Activated CD4-positive, alpha-beta T cell treated with anti-CD3 and anti-CD28 coated beads, Interleukin-2, Interleukin-4, amounts not matched to agents 100 ng/mL and 50 ng/mL, durations not matched to agents 16 hours and 8 hours (primary cell): ENCODE data around the gene FEM1A.
"Not testable (repeated sequence)": the region's sequence is repeated elsewhere in the genome, so short reads cannot be mapped to it uniquely, and the experiment has no call there.

Source experiments
- DNase-seq: peaks from one replicate; pipeline ENCODE4 v3.0.0-alpha.2; 2020; ENCODE audit warnings: low spot score

FEM1A gene

GRCh38 chr19:4815426-4816201, 24.1 kb downstream of the FEM1A start:
- peak; percentile 91 for DNase-seq

- no peak for DNase-seq
Measured at GRCh38 chr19:4816202-4816949, 24.8 kb downstream of the FEM1A start.

- no peak for DNase-seq
Measured at GRCh38 chr19:4816950-4817278, 25.4 kb downstream of the FEM1A start.

DNA sequence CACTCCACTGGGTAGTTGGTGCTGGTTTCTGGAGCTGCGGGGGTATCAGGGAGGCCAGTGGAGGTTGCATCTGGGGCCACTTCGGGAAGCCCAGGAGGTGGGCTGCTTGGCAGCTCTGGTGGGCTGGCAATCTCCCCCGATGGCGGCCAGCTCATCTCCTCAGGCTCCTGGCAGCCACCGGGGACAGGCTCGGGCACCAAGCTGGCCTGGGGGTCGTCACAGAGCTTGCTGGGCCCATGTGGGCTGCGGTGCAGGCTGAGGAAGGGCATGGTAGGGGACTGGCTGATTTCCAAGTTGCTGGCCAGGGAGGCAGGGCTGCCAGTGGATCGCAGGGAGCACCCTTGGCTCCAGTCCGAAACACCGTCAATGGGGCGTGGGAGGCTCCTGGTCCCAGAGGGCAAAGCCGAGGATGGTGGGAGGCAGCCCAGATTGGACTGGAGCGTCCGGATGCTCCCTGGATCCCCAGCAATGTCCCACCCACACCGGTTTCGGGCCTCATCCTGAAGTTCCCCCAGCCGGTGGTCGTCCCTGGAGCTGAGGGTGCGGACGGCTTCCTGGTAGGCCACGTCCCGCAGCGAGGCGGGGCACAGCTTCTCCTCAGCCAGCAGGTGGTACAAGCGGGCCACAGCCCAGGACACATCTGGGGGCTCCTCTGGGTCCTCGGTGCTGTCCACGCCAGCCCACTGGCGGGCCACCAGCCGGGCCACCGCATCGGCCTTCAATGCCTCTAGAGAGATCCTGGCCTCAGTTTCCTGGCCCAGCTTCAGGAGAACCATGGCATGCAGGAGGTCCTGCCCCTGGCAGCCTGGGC, 26.1 kb downstream of the FEM1A start:
- no peak for DNase-seq

- no peak for DNase-seq
Measured at GRCh38 chr19:4821265-4821664, 29.7 kb downstream of the FEM1A start.

DNA sequence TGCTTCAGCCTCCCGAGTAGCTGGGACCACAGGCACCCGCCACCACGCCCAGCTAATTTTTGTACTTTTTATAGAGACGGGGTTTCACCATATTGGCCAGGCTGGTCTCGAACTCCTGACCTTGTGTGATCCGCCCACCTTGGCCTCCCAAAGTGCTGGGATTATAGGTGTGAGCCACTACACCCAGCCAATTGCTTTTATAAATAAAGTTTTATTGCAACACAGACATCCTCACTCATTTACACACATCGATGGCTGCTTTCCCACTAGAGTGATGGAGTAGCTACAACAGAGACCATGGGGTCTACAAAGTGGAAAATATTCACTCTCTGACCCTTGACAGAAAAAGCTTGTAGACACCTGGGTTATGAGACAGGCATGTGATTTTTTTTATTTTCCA, 30.8 kb downstream of the FEM1A start:
- DNase-seq = not testable (repeated sequence)

DNA sequence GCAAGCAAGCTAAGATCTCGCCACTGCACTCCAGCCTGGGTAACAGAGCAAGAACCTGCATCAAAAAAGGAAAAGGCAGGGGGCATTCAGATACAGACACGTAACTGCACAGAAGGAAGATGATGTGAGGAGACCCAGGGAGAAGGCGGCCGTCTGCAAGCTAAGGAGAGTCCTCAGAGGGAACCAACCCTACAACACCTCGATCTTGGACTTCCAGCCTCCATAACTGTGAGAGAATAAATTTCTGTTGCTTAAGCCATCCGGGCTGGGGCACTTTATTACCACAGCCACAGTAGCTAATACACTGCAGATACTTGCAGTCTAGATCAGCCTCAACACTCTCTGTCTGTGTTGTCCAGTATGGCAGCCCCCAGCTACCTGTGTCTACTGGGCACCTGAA, 32.0 kb downstream of the FEM1A start:
- DNase-seq = no peak

GRCh38 chr19:4829001-4829712, 37.6 kb downstream of the FEM1A start:
- no peak for DNase-seq

DNA sequence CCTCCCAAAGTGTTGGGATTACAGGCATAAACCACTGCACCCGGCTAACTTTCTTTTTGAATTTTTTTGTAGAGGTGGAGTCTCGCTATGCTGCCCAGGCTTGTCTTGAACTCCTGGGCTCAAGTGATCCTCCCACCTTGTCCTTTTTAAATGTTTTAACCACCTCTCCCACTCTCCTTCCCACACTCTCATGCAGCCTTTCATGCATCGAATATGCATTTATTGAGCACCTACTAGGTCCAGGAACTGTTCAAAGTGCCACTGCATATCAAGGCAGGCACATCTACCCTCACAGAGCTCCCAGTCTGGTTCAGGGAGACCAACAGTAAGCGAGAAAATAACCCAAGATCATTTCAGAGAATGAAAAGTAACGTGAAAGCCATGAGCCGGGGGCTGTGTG, 38.8 kb downstream of the FEM1A start:
- DNase-seq = no peak

DNA sequence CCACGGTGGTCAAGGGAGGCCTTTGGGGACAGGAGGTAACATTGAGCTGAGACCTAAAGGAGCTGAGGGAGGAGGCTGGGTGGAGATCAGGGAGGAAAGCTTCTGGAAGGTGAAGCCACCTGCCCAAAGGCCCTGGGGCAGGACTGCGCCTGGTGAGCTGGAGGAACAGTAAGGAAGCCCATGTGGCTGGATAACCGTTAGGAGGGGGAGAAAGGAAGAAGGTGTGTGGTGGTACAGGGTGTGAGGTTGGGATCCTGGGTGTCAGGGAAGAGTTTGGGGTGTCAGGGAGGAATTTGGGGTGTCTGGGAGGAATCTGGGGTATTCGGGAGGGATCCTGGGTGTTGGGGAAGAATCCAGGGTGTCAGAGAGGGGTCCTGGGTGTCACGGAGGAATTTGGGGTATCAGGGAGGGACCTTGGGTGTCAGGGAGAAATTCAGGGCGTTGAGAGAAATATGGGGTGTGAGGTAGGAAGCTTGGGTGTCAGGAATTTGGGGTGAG, 39.3 kb downstream of the FEM1A start:
- DNase-seq = no peak

DNA sequence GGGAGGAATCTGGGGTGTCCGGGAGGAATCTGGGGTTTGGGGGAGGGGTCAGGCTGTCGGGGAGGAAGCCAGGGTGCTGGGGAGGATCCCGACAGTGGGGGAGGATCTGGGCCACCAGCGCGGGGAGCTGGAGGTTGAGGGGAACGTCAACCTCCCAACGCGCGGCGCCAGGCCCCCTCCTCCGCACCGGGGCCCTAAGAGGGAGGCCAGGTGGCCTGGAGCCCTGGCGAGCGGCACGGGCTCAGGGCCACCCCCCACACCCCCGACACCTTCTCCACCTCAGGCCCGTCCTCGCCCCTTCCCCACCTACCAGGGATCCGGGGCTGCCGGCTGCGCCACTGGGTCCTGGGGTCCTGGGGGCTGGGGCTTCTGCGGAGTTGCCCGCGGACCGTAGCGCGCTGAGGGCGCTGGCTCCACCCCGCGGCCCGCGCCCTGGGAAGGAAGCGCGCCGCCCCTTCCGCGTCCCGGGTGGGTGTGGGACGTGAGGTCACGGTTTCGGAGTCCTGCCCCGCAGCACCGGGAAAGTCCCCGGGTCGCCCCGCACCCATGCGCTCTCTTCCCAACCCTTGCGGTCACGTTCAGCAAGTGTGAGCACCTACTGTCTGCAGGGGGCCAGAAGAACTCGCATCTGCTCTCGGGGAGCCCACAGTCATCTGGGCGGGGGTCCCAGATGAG, 39.9 kb downstream of the FEM1A start, which contains the start of gene TICAM1:
TSS of gene TICAM1 (minus strand) at position 409 of the 675 bp plus-strand sequence. CDS start 13,335 bp downstream, outside the sequence.
- peak; percentile 74 for DNase-seq

DNA sequence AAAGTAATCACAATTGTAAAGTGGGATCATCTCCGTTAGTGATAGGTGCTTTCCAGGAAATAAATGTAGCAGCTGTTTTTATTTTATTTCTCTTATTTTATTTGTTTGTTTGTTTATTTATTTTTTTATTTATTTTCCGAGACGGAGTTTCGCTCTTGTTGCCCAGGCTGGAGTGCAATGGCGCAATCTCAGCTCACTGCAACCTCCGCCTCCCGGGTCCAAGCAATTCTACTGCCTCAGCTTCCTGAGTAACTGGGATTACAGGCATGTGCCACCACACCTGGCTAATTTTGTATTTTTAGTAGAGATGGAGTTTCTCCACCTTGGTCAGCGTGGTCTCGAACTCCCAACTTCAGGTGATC, 40.4 kb downstream of the FEM1A start:
- not testable (repeated sequence) for DNase-seq

GRCh38 chr19:4832776-4833175, 41.2 kb downstream of the FEM1A start:
- DNase-seq = no peak

DNA sequence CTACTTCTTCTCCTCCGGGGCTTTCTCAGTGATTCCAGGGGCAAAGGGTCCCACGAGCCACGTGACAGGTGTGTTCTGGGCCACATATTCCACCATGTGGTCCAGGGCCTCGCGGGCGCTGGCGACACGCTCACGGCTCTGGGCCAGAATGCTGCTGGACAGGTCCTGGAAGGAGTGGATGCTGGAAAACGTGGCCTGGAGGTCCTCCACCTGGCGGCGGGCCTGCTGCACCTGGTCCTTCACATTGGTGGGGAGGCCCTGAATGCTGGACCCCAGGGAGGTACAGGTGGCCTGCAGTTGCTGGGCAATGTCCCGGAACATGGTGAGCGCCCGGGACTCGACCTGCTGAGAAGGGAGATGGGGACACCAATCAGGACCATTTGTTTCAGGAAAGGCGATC, 47.7 kb downstream of the FEM1A start:
- no peak for DNase-seq

- DNase-seq = no peak
Measured at GRCh38 chr19:4843647-4843965, 52.1 kb downstream of the FEM1A start.

DNA sequence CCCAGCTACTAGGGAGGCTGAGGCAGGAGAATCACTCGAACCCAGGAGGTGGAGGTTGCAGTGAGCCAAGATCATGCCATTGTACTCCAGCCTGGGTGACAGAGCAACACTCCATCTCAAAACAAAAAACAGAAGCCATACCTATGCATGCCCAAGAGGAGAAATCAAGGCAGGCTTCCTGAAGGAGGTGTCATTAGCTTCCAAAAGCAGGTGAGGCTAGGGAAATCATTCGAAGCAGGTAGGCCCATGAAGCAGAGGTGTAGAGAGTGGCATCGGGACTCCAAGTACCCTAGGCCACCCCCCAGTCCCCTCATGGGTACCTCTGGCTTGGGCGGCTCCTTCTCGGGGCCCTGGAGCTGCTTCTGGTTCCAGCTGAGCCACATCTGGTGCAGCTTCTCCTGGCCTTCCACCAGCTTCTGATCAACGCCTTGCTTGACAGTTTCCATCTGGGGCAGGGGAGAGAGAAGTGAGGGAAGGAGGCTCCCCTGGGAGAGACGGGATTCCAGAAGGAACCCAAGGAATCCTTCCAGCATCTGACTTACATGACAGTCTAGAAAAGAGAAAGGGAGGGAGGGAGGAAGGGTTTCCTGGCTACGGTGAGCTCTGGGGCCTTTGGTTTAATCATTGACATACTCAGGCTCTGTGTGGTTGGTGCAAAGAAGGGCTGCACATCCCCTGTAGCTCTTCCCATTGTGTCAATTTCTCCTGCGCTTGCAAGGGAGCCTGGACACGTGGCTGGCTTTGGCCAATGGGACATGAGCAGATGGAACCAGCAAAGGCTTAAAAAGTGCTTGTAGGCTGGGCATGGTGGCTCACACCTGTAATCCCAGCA, 53.0 kb downstream of the FEM1A start:
- DNase-seq = no peak

- DNase-seq = not testable (repeated sequence)
Measured at GRCh38 chr19:4845975-4846374, 54.4 kb downstream of the FEM1A start.

- DNase-seq = no peak
Measured at GRCh38 chr19:4847190-4847973, 55.8 kb downstream of the FEM1A start.

DNA sequence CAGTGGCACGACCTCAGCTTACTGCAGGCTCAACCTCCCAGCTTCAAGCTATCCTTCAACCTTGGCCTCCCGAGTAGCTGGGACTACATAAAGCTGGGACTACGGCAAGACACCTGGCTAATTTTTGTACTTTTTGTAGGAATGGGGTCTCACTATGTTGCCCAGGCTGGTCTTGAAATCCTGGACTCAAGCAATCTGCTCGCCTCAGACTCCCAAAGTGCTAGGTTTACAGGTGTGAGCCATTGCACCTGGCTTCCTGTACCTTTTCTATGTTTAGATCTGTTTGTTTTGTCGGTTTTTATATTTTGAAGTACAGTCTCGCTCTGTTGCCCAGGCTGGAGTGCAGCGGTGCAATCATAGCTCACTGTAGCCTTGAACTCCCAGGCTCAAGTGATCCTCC, 57.5 kb downstream of the FEM1A start:
- no peak for DNase-seq
